ENCODE results near the gene AGAP1. TPM values are rescaled to one million over a fixed set of nuclear protein-coding genes. Genes with fewer than 3 reads are reported as not detected.

AGAP1 gene
- polyA plus RNA-seq, 2 of the 4 experiments (the other 2 are of a cell fraction): 20.2 to 21.9 TPM

DNA sequence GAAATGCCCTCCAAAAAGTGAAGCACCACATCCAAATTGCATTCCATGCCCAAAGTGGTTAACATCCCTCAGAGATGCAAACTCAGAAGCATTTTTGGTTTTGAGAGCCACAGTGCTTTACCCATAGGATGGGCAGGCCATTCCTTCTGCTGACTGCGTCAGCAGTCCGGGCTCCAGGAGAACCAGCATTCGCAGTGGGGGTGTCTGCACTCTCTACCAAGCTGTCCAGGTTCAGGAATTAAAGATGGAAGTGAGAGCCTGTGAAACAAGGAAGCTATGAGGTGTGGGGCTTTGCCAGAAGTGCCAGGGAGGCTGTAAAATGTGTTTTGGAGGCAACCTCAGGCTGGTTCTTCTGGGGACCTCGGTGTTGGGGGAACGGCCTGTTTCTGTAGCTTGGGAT is 205.7 kb downstream of the AGAP1 start:
- Histone ChIP-seq H3K4me2 (no peak overlapping the region), H3K4me1 (peaks cover 29% of the 10 kb centered on the region), H3K4me3 (no peak overlapping the region), H3K27ac (peak overlapping the region in 1 of 2 experiments; percentile 30; a peak in 2 of 6 replicates), H3K9me3 (no peaks in the 10 kb centered on the region)
- CTCF ChIA-PET: interaction anchor here (1.1 to 1.8 kb wide), 3 partner anchors 24 to 47 kb away, joined by 3 to 5 read pairs (median 3); no protein-coding TSS in a partner anchor
- FAIRE-seq: no peak
- WGBS (ENCODE audit: missing lambda C conversion rate): 92% methylated on average over 5 of the region's 5 CpGs
- no peak for ATAC-seq
- DNase-seq (ENCODE audit: low read depth in 1 of 2, low spot score in 1 of 2): no peak
- TF ChIP-seq MAFK (IDR thresholded peaks at IDR 0.05; ENCODE audit: partially characterized antibody) (no peak), KDM1A (IDR thresholded peaks at IDR 0.05; ENCODE audit: low read depth) (no peak), SMC3 (IDR thresholded peaks at IDR 0.05) (no peak), HOXA7 (CRISPR knock-in tag; IDR thresholded peaks at IDR 0.05) (no peak), JUNB (IDR thresholded peaks at IDR 0.05) (no peak), RFX5 (IDR thresholded peaks at IDR 0.05) (no peak)
- POLR2A ChIA-PET: no interaction called here

DNA sequence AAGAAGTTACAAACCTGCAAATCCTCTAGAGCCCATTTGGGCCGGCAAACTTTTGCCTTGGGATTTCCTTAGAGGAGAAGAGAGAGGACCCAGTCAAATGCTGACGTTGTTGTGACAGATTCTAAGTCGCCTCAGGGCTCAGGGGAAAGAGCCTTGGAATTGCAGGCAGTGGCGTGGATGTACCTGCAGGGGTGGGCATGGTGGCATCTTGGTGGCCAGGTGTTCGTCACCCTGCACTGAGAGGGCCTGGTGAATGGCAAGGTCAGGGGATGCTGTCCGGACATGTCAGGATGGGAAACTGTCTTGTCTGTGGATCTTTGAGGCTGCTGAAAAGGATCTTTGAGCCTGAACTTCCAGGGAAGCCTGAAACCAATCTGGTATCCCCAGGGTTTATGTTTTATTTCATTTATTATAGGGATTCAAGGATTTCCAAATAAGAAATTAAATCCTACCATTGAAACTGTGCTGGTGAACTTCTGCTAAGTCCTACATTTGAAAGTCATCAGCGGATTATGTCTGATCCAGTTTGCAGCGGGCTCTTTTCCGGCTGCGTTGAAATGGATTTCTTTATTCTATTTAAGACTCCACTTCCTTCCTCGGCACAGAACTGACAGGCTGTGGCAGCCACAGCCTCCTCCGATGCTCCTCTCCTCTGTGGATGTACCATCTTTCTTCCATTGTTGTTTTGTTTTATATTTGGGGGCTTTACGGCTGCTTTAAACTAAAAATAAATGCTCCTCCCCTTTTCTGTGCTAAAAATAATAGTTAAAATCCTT is 207.6 kb downstream of the AGAP1 start:
- FAIRE-seq (no peak), DNase-seq (ENCODE audit: low read depth in 1 of 2, low spot score in 1 of 2) (no peak), ATAC-seq (no peak)
- ChIA-PET POLR2A (no interaction called here), CTCF (no interaction called here)
- Histone ChIP-seq H3K4me3 (no peak overlapping the region), H3K9me3 (no peaks in the 10 kb centered on the region), H3K27ac (peak overlapping the region; percentile 25 to 86; a peak in 5 of 6 replicates), H3K4me1 (peaks cover 37% of the 10 kb centered on the region), H3K4me2 (peak overlapping the region; percentile 51; the same call in 1 of the 3 replicates)
- WGBS (ENCODE audit: missing lambda C conversion rate): 90% methylated on average over 13 of the region's 13 CpGs
- TF ChIP-seq FOSB (CRISPR knock-in tag; IDR thresholded peaks at IDR 0.05) (no peak), HEYL (CRISPR knock-in tag; IDR thresholded peaks at IDR 0.05) (no peak), HOXA7 (CRISPR knock-in tag; IDR thresholded peaks at IDR 0.05) (no peak), NR3C1 (IDR thresholded peaks at IDR 0.05) (no peak), JUN (IDR thresholded peaks at IDR 0.05) (no peak), ELK1 (IDR thresholded peaks at IDR 0.05; ENCODE audit: low read depth, low read length) (no peak), MYC (IDR thresholded peaks at IDR 0.05; ENCODE audit: borderline replicate concordance, low read length) (no peak), FOXS1 (CRISPR knock-in tag; IDR thresholded peaks at IDR 0.05) (no peak), TP53 (CRISPR knock-in tag; IDR thresholded peaks at IDR 0.05) (no peak), ZC3H11A (IDR thresholded peaks at IDR 0.05) (no peak), SMC3 (IDR thresholded peaks at IDR 0.05) (no peak), EP300 (IDR thresholded peaks at IDR 0.05) (no peak), CBX8 (IDR thresholded peaks at IDR 0.05) (no peak)
- TF ChIP-seq, protein P1, sequence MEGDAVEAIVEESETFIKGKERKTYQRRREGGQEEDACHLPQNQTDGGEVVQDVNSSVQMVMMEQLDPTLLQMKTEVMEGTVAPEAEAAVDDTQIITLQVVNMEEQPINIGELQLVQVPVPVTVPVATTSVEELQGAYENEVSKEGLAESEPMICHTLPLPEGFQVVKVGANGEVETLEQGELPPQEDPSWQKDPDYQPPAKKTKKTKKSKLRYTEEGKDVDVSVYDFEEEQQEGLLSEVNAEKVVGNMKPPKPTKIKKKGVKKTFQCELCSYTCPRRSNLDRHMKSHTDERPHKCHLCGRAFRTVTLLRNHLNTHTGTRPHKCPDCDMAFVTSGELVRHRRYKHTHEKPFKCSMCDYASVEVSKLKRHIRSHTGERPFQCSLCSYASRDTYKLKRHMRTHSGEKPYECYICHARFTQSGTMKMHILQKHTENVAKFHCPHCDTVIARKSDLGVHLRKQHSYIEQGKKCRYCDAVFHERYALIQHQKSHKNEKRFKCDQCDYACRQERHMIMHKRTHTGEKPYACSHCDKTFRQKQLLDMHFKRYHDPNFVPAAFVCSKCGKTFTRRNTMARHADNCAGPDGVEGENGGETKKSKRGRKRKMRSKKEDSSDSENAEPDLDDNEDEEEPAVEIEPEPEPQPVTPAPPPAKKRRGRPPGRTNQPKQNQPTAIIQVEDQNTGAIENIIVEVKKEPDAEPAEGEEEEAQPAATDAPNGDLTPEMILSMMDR (IDR thresholded peaks at IDR 0.05): no peak
- TF ChIP-seq, protein P2, sequence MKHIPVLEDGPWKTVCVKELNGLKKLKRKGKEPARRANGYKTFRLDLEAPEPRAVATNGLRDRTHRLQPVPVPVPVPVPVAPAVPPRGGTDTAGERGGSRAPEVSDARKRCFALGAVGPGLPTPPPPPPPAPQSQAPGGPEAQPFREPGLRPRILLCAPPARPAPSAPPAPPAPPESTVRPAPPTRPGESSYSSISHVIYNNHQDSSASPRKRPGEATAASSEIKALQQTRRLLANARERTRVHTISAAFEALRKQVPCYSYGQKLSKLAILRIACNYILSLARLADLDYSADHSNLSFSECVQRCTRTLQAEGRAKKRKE (CRISPR knock-in tag; IDR thresholded peaks at IDR 0.05; ENCODE audit: low read depth): no peak

DNA sequence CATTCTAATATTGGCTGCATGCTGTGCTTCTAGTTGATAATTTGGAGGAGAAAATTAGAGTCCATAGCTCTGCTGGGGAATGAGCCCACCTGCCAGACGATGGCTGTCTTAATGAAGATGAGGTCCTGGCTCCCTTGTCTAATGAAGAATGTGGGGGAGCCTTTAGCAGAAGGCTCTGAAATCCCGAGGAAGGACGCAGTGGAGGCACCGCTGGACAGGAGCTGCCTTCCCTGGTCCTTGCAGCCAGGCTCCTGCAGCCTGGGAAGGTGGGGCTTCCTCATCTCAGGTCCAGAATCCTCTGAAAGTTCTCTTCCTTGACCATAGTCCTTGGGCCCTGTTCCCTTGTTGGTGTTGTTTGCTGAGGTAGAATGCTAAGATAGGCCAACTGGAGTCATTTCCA is 208.3 kb downstream of the AGAP1 start:
- no peak overlapping the region for H3K4me3 ChIP-seq
- 66% methylated on average over 4 of the region's 4 CpGs for WGBS (ENCODE audit: missing lambda C conversion rate)
- no peak for FAIRE-seq
- H3K4me2 ChIP-seq: peak overlapping the region; percentile 51
- H3K9me3 ChIP-seq: no peaks in the 10 kb centered on the region
- POLR2A ChIA-PET: no interaction called here
- CTCF ChIA-PET: no interaction called here
- H3K27ac ChIP-seq: peak overlapping the region; percentile 63 to 86
- H3K4me1 ChIP-seq: peaks cover 42% of the 10 kb centered on the region
- ATAC-seq: no peak; a peak in 1 of 6 replicates
- no peak for DNase-seq (ENCODE audit: low read depth in 1 of 2, low spot score in 1 of 2)
- TF ChIP-seq ZFP36 (IDR thresholded peaks at IDR 0.05; ENCODE audit: borderline replicate concordance, partially characterized antibody) (no peak), SMC3 (IDR thresholded peaks at IDR 0.05) (no peak), RNF2 (IDR thresholded peaks at IDR 0.05; ENCODE audit: borderline replicate concordance, low read depth) (no peak), POLR2AphosphoS2 (conservative IDR thresholded peaks at IDR 0.05; ENCODE audit: low read length) (no peak), EP300 (IDR thresholded peaks at IDR 0.05) (no peak)
- TF ChIP-seq, protein P3, sequence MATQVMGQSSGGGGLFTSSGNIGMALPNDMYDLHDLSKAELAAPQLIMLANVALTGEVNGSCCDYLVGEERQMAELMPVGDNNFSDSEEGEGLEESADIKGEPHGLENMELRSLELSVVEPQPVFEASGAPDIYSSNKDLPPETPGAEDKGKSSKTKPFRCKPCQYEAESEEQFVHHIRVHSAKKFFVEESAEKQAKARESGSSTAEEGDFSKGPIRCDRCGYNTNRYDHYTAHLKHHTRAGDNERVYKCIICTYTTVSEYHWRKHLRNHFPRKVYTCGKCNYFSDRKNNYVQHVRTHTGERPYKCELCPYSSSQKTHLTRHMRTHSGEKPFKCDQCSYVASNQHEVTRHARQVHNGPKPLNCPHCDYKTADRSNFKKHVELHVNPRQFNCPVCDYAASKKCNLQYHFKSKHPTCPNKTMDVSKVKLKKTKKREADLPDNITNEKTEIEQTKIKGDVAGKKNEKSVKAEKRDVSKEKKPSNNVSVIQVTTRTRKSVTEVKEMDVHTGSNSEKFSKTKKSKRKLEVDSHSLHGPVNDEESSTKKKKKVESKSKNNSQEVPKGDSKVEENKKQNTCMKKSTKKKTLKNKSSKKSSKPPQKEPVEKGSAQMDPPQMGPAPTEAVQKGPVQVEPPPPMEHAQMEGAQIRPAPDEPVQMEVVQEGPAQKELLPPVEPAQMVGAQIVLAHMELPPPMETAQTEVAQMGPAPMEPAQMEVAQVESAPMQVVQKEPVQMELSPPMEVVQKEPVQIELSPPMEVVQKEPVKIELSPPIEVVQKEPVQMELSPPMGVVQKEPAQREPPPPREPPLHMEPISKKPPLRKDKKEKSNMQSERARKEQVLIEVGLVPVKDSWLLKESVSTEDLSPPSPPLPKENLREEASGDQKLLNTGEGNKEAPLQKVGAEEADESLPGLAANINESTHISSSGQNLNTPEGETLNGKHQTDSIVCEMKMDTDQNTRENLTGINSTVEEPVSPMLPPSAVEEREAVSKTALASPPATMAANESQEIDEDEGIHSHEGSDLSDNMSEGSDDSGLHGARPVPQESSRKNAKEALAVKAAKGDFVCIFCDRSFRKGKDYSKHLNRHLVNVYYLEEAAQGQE (IDR thresholded peaks at IDR 0.05): no peak
- TF ChIP-seq, protein P4, sequence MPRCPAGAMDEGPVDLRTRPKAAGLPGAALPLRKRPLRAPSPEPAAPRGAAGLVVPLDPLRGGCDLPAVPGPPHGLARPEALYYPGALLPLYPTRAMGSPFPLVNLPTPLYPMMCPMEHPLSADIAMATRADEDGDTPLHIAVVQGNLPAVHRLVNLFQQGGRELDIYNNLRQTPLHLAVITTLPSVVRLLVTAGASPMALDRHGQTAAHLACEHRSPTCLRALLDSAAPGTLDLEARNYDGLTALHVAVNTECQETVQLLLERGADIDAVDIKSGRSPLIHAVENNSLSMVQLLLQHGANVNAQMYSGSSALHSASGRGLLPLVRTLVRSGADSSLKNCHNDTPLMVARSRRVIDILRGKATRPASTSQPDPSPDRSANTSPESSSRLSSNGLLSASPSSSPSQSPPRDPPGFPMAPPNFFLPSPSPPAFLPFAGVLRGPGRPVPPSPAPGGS (IDR thresholded peaks at IDR 0.05): no peak

Data from A549 (cell line).